ENCODE measurements around the gene MACIR. TPM values are rescaled to one million over a fixed set of nuclear protein-coding genes. Genes with fewer than 3 reads are reported as not detected.
A peak's percentile ranks its signal among the peaks of the same experiment; 100 is the strongest.

Gene MACIR
- total and polyA plus RNA-seq, 2 of the 13 experiments (the other 11 are each of a cell fraction or from before 2014, with no cell fraction given), result 2.4 to 4.4 TPM

- TF ChIP-seq ARID4A (CRISPR knock-in tag; IDR thresholded peaks at IDR 0.05; ENCODE audit: borderline replicate concordance) (peak; percentile 51; the same call in 1 of the 2 replicates), CSRNP1 (CRISPR knock-in tag; IDR thresholded peaks at IDR 0.05) (no peak), NR3C1 (CRISPR knock-in tag; IDR thresholded peaks at IDR 0.05) (no peak), FOXM1 (CRISPR knock-in tag; IDR thresholded peaks at IDR 0.05) (no peak), CEBPZ (IDR thresholded peaks at IDR 0.05; ENCODE audit: low read length) (no peak), RERE (CRISPR knock-in tag; IDR thresholded peaks at IDR 0.05; ENCODE audit: low read depth) (no peak), ZBTB42 (CRISPR knock-in tag; IDR thresholded peaks at IDR 0.05) (no peak), ZNF670 (CRISPR knock-in tag; IDR thresholded peaks at IDR 0.05; ENCODE audit: borderline replicate concordance) (no peak), TEAD2 (CRISPR knock-in tag; IDR thresholded peaks at IDR 0.05) (no peak), ZFP37 (CRISPR knock-in tag; IDR thresholded peaks at IDR 0.05; ENCODE audit: borderline replicate concordance) (no peak), ZBTB46 (CRISPR knock-in tag; IDR thresholded peaks at IDR 0.05; ENCODE audit: borderline replicate concordance) (no peak)
Observed at GRCh38 chr5:103258957-103259704, 568 bp downstream of the MACIR start (continued).

Measured in HepG2 (cell line).